Stimulated activated CD4-positive, alpha-beta T cell treated with anti-CD3 and anti-CD28 coated beads, Interleukin-2, amount 100 ng/mL, for 4 hours (primary cell): Measurements from ENCODE around the gene PTGIS.
A peak's percentile ranks its signal among the peaks of the same experiment; 100 is the strongest.

ENCODE experiments used
- DNase-seq: peaks from one replicate; pipeline ENCODE4 v3.0.0-alpha.2; 2020; ENCODE audit warnings: low read depth

The PTGIS gene

GRCh38 chr20:49595811-49596561, 28.0 kb upstream of the PTGIS start:
- peak; percentile 21 for DNase-seq

GRCh38 chr20:49595346-49595745, 27.4 kb upstream of the PTGIS start:
- DNase-seq = no peak

- DNase-seq = no peak
These were observed 27.0 kb upstream of the PTGIS start for GRCh38 chr20:49594931-49595315.

GRCh38 chr20:49594143-49594930, 26.4 kb upstream of the PTGIS start:
- peak; percentile 28 for DNase-seq

GRCh38 chr20:49593466-49594142, 25.7 kb upstream of the PTGIS start:
- no peak for DNase-seq

GRCh38 chr20:49592120-49592519, 24.2 kb upstream of the PTGIS start:
- no peak for DNase-seq

GRCh38 chr20:49591217-49591865, 23.4 kb upstream of the PTGIS start:
- DNase-seq = no peak

GRCh38 chr20:49590163-49591017, 22.5 kb upstream of the PTGIS start:
- no peak for DNase-seq

- no peak for DNase-seq
These were observed 21.8 kb upstream of the PTGIS start for GRCh38 chr20:49589747-49590146.

- DNase-seq = no peak
These were observed 19.2 kb upstream of the PTGIS start for GRCh38 chr20:49587111-49587570.

GRCh38 chr20:49585585-49586245, 17.8 kb upstream of the PTGIS start:
- DNase-seq = no peak

- DNase-seq = no peak
These were observed 16.8 kb upstream of the PTGIS start for GRCh38 chr20:49584418-49585382.

GRCh38 chr20:49583669-49584417, 15.9 kb upstream of the PTGIS start:
- no peak for DNase-seq

- DNase-seq = no peak
These were observed 15.4 kb upstream of the PTGIS start for GRCh38 chr20:49583343-49583668.

- no peak for DNase-seq
These were observed 14.7 kb upstream of the PTGIS start for GRCh38 chr20:49582413-49583334.

- no peak for DNase-seq
These were observed 13.5 kb upstream of the PTGIS start for GRCh38 chr20:49581482-49581881.

GRCh38 chr20:49580813-49581174, 12.9 kb upstream of the PTGIS start:
- no peak for DNase-seq
